GM10248 (cell line): ENCODE results near the gene SLC44A1.
"Not testable (repeated sequence)": the region's sequence is repeated elsewhere in the genome, so short reads cannot be mapped to it uniquely, and the experiment has no call there.

ENCODE experiments used
- CTCF ChIA-PET: fragments of 300-600 bp; sonication (Branson Sonifier 250); formaldehyde crosslinking; extraction: SDS; loops from one replicate; lab custom pipeline; 2021; ENCODE audit warnings: antibody characterized with exemption; lab: Yijun Ruan, JAX
- POLR2A ChIA-PET: fragments of 350-650 bp; sonication (Branson Sonifier 250); formaldehyde crosslinking; extraction: SDS; loops from one replicate; lab custom pipeline; 2020; ENCODE audit warnings: antibody characterized with exemption; lab: Yijun Ruan, JAX
- DNase-seq: peaks from one replicate; pipeline ENCODE4 v3.0.0; 2012; ENCODE audit errors: extremely low spot score
- CTCF ChIP-seq: IDR thresholded peaks from 2 replicates; pipeline ENCODE4 v1.5.1; 2012; ENCODE audit warnings: mild to moderate bottlenecking, low read depth; ENCODE audit errors: extremely low read depth, missing control alignments, control extremely low read depth

SLC44A1 gene

GRCh38 chr9:105259731-105260612, 15.5 kb downstream of the SLC44A1 start:
- POLR2A ChIA-PET = no interaction called here
- CTCF ChIA-PET = no interaction called here
- TF ChIP-seq CTCF = no peak
- DNase-seq = no peak

GRCh38 chr9:105262497-105262896, 18.0 kb downstream of the SLC44A1 start:
- TF ChIP-seq CTCF = no peak
- ChIA-PET POLR2A (no interaction called here), CTCF (interaction anchor here (0.7 to 1.3 kb wide), 6 partner anchors 16 to 101 kb away, joined by 3 to 4 read pairs (median 3); no protein-coding TSS in a partner anchor)
- no peak for DNase-seq

- ChIA-PET CTCF (interaction anchor here (0.9 to 1.8 kb wide), 2 partner anchors 11 to 12 kb away, joined by 3 to 5 read pairs; no protein-coding TSS in a partner anchor), POLR2A (no interaction called here)
- DNase-seq = no peak
- TF ChIP-seq CTCF = no peak
Measured at GRCh38 chr9:105264380-105264779, 19.9 kb downstream of the SLC44A1 start.

- DNase-seq, POLR2A ChIA-PET: not testable (repeated sequence)
- CTCF ChIA-PET = interaction anchor here (0.9 to 1.1 kb wide), 3 partner anchors 21 to 405 kb away, joined by 3 to 6 read pairs (median 3); partner anchors contain the start of gene SLC44A1
Measured at GRCh38 chr9:105268254-105268653, 23.8 kb downstream of the SLC44A1 start.

- no peak for TF ChIP-seq CTCF
- POLR2A ChIA-PET = interaction anchor here (0.6 kb wide), 1 partner anchor 38 kb away, joined by 3 read pairs; no protein-coding TSS in a partner anchor
- no peak for DNase-seq
- CTCF ChIA-PET = no interaction called here
Measured at GRCh38 chr9:105269593-105269992, 25.1 kb downstream of the SLC44A1 start.

- ChIA-PET CTCF (no interaction called here), POLR2A (no interaction called here)
- no peak for DNase-seq
- TF ChIP-seq CTCF = no peak
Measured at GRCh38 chr9:105270711-105271110, 26.3 kb downstream of the SLC44A1 start.

- TF ChIP-seq CTCF = no peak
- POLR2A ChIA-PET = no interaction called here
- no peak for DNase-seq
- CTCF ChIA-PET = no interaction called here
Measured at GRCh38 chr9:105273731-105274130, 29.3 kb downstream of the SLC44A1 start.
